Esophagus muscularis mucosa (tissue), 4 donors: ENCODE data around the gene PBX3. TPM values are rescaled to one million over a fixed set of nuclear protein-coding genes. Genes with fewer than 3 reads are reported as not detected.

Source experiments
- DNase-seq: peaks from one replicate; pipeline ENCODE4 v3.0.0-alpha.2; 2017; ENCODE audit errors: extremely low spot score
- H3K27ac ChIP-seq, 4 donors: fragments of 200-600 bp; sonication (generic); replicated peaks in 1 of 4; 1 replicate in 3 of 4; 2 replicates in 1 of 4; pipeline ENCODE4 v1.5.1; 2016 to 2019; ENCODE audit warnings: mild to moderate bottlenecking in 1 of 4
- H3K27me3 ChIP-seq, 4 donors: fragments of 200-600 bp; sonication (generic); one replicate each; pipeline versions ENCODE4 v1.5.1 to v1.6.0; 2016 to 2019
- H3K36me3 ChIP-seq, 4 donors: fragments of 200-600 bp; sonication (generic); one replicate each; pipeline ENCODE4 v1.5.1; 2016 to 2019
- H3K4me1 ChIP-seq, 4 donors: fragments of 200-600 bp; sonication (generic); one replicate each; pipeline ENCODE4 v1.5.1; 2016 to 2019
- H3K4me3 ChIP-seq, 4 donors: fragments of 200-600 bp; sonication (generic); 1 replicate in 2 of 4; 2 replicates in 2 of 4; pipeline ENCODE4 v1.5.1; 2016 to 2019; ENCODE audit warnings: mild to moderate bottlenecking in 4 of 4, moderate library complexity in 1 of 4
- H3K9me3 ChIP-seq, 4 donors: fragments of 200-600 bp; sonication (generic); 1 replicate in 3 of 4; 2 replicates in 1 of 4; pipeline ENCODE4 v1.5.1; 2016 to 2019
- EP300 ChIP-seq: sonication (generic); formaldehyde crosslinking; IDR thresholded peaks from one replicate; pipeline ENCODE4 v1.6.1; 2017; ENCODE audit warnings: antibody characterized with exemption
- POLR2A ChIP-seq: fragments of 450-650 bp; IDR thresholded peaks from one replicate; pipeline ENCODE4 v1.6.1; 2017; ENCODE audit warnings: antibody characterized with exemption, moderate library complexity, mild to moderate bottlenecking, low read depth
- POLR2AphosphoS5 ChIP-seq, 2 donors: sonication (generic); formaldehyde crosslinking; IDR thresholded peaks; one replicate each; pipeline ENCODE4 v1.6.1; 2017; ENCODE audit warnings: antibody characterized with exemption in 2 of 2
- WGBS: methylation state at CpG from one replicate; pipeline ENCODE4 v1.1.5; 2018; 5-methylcytosine and 5-hydroxymethylcytosine counted together
- intact Hi-C: fragments of 100-400 bp; cut with DNase I; formaldehyde crosslinking; loops from one replicate; pipeline ENCODE4 v1.15.1; 2023
- total RNA-seq, 4 donors: library from RNA; depleted of rRNA; stranded (reverse); fragments of >200 nt; gene quantifications; one replicate each; pipeline versions ENCODE4 v1.1.0 to v1.2.1, GENCODE V29; 2016
- TF ChIP-seq, protein P1 (sequence below), 3 experiments: fragments of 200-600 bp in 2 of 3; fragments of 450-650 bp in 1 of 3; sonication (generic) in 2 of 3; IDR thresholded peaks; one replicate each; pipeline ENCODE4 v1.5.1; 2017 to 2019; ENCODE audit warnings: antibody characterized with exemption in 3 of 3, mild to moderate bottlenecking in 2 of 3, moderate library complexity in 1 of 3

The PBX3 gene
- total RNA-seq, 4 donors from 2014 or later = 50.1 to 82.4 (median 54.3) TPM

DNA sequence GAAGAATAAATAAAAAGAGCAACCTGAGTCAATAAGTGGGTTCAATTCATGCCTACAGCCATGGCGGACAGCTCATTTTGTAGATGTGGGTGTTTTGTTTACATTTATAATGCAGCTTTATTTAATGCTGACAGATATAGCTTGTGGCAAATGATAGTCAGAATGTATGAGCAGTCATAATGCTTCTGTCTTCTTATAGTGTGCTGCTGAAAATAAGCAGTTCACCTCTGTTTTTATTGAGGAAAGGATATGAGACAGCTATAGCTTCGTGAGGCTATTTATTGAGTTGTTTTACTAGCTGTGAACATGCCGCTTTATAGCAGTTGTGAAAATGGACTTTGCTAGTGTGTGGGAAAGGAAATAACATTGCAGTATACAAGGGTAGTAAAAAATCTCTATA lies 147.4 kb downstream of the PBX3 start:
- Histone ChIP-seq H3K36me3 (no peaks in the 10 kb centered on the region), H3K4me3 (no peak overlapping the region), H3K27ac (no peak overlapping the region), H3K9me3 (no peaks in the 10 kb centered on the region), H3K4me1 (peaks cover 11 to 45% (median 36%) of the 10 kb centered on the region in 4 donors), H3K27me3 (no peaks in the 10 kb centered on the region)
- 89% methylated on average over 3 of the region's 3 CpGs for WGBS
- DNase-seq = no peak
- TF ChIP-seq POLR2AphosphoS5 (IDR thresholded peaks at IDR 0.05) = no peak
- TF ChIP-seq POLR2A = no peak
- no peak for TF ChIP-seq EP300
- TF ChIP-seq, protein P1, sequence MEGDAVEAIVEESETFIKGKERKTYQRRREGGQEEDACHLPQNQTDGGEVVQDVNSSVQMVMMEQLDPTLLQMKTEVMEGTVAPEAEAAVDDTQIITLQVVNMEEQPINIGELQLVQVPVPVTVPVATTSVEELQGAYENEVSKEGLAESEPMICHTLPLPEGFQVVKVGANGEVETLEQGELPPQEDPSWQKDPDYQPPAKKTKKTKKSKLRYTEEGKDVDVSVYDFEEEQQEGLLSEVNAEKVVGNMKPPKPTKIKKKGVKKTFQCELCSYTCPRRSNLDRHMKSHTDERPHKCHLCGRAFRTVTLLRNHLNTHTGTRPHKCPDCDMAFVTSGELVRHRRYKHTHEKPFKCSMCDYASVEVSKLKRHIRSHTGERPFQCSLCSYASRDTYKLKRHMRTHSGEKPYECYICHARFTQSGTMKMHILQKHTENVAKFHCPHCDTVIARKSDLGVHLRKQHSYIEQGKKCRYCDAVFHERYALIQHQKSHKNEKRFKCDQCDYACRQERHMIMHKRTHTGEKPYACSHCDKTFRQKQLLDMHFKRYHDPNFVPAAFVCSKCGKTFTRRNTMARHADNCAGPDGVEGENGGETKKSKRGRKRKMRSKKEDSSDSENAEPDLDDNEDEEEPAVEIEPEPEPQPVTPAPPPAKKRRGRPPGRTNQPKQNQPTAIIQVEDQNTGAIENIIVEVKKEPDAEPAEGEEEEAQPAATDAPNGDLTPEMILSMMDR (IDR thresholded peaks at IDR 0.05) = no peak
- intact Hi-C loops = loop anchor here (5.0 kb wide), 1 partner anchor 147 kb away; the partner anchor contains the start of gene PBX3

GRCh38 chr9:125896404-125896803 lies 149.2 kb downstream of the PBX3 start:
- Histone ChIP-seq H3K4me1 (peaks cover 0 to 30% (median 22%) of the 10 kb centered on the region in 4 donors), H3K27ac (no peak overlapping the region), H3K9me3 (no peaks in the 10 kb centered on the region), H3K36me3 (no peaks in the 10 kb centered on the region), H3K4me3 (no peak overlapping the region), H3K27me3 (no peaks in the 10 kb centered on the region)
- TF ChIP-seq EP300 (no peak), POLR2AphosphoS5 (IDR thresholded peaks at IDR 0.05) (no peak), POLR2A (no peak)
- TF ChIP-seq, protein P1 (IDR thresholded peaks at IDR 0.05) = no peak
- no peak for DNase-seq
- WGBS = 90% methylated on average over 2 of the region's 2 CpGs
- intact Hi-C loops = no loop called here

DNA sequence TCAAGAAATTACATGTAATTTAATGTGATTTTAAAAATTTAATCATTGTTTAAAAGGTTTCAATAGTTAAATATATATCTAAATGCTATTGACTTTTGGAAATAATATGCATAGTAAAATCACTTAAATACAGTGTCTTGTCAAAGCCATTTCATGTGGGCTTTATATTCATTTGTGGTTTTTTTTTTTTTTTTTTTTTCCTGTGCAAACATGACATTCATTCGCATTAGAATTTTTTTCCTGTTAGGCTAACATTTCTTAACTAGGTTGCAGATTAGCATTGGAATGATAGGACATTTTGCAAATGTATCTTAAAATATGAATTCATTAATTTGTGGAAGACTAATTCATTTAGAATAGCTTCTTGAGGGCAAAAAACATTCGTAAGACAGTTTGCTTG lies 149.8 kb downstream of the PBX3 start:
- peaks cover 0 to 29% (median 21%) of the 10 kb centered on the region in 4 donors for H3K4me1 ChIP-seq
- no peak overlapping the region for H3K27ac ChIP-seq
- 89% methylated on average over 2 of the region's 2 CpGs for WGBS
- intact Hi-C loops = no loop called here
- H3K27me3 ChIP-seq = no peaks in the 10 kb centered on the region
- DNase-seq = no peak
- TF ChIP-seq POLR2AphosphoS5 (IDR thresholded peaks at IDR 0.05) = no peak
- no peaks in the 10 kb centered on the region for H3K36me3 ChIP-seq
- H3K9me3 ChIP-seq = no peaks in the 10 kb centered on the region
- no peak overlapping the region for H3K4me3 ChIP-seq

DNA sequence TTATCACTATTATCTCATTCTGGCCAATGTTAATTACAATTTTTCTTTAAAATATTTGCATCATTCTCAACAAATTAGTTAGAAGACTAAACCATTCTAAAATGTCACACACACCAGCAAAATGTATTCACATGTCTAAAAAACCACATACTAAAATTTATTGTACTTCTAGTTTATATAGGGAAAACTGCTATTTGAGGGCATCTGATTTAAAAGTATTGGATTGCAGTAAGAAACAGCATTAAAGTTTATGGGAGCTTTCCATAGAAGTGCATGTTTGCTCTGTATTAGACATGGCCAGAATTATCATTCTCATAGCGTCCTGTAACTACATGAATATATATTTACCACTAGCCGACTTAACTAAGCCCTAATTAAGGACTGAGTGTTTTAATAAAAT lies 150.3 kb downstream of the PBX3 start:
- H3K27ac ChIP-seq = no peak overlapping the region
- no peak for DNase-seq
- H3K36me3 ChIP-seq = no peaks in the 10 kb centered on the region
- no peak overlapping the region for H3K4me3 ChIP-seq
- H3K4me1 ChIP-seq = peaks cover 0 to 34% (median 21%) of the 10 kb centered on the region in 4 donors
- H3K27me3 ChIP-seq = no peaks in the 10 kb centered on the region
- 100% methylated on average over 2 of the region's 2 CpGs for WGBS
- intact Hi-C loops = no loop called here
- TF ChIP-seq, protein P1 (IDR thresholded peaks at IDR 0.05) = no peak
- H3K9me3 ChIP-seq = no peaks in the 10 kb centered on the region

DNA sequence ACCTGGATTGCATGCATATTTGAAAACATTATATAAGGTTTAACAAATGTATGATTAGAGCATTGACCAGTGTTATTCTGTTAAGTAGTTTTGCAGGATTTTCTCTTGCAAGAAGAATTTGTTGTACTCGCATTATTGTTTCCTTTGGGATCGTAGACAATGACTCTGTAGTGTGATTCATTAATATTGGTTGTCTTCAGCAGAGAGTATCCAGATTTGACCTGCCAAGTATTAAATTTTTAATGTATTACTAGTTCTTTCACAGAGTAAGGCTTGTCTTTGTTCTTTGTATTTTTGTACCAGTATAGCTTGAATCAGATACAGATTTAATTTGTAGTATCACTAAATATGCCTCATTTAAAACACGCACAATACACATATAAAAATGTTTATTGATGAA lies 155.0 kb downstream of the PBX3 start:
- no peak for TF ChIP-seq POLR2A
- TF ChIP-seq, protein P1 (IDR thresholded peaks at IDR 0.05) = no peak
- no peak for TF ChIP-seq EP300
- no peak for TF ChIP-seq POLR2AphosphoS5 (IDR thresholded peaks at IDR 0.05)
- intact Hi-C loops = no loop called here
- Histone ChIP-seq H3K4me1 (peaks cover 6 to 21% (median 11%) of the 10 kb centered on the region in 4 donors), H3K36me3 (no peaks in the 10 kb centered on the region), H3K4me3 (no peak overlapping the region), H3K27me3 (no peaks in the 10 kb centered on the region), H3K9me3 (no peaks in the 10 kb centered on the region), H3K27ac (no peak overlapping the region)
- 79% methylated on average over 3 of the region's 3 CpGs for WGBS
- no peak for DNase-seq
